Breast epithelium (tissue), 3 donors: ENCODE measurements around the gene TEAD1.

Experiments
- CTCF ChIP-seq, 3 donors: fragments of 450-650 bp; IDR thresholded peaks; one replicate each; pipeline ENCODE4 v1.5.1; 2016 to 2017; ENCODE audit warnings: antibody characterized with exemption in 3 of 3, mild to moderate bottlenecking in 3 of 3, moderate library complexity in 3 of 3
- POLR2A ChIP-seq: fragments of 450-650 bp; IDR thresholded peaks from one replicate; pipeline ENCODE4 v1.6.1; 2016; ENCODE audit warnings: antibody characterized with exemption, mild to moderate bottlenecking, moderate library complexity

- TF ChIP-seq POLR2A (no peak), CTCF (IDR thresholded peaks at IDR 0.05) (no peak)
Observed at GRCh38 chr11:12675951-12676711, 1.9 kb downstream of the TEAD1 start.
